Testis (tissue), 2 donors: ENCODE results near the gene SVBP.

Experiments used
- CTCF ChIP-seq, 3 experiments: fragments of 450-650 bp in 2 of 3; fragments of 200-600 bp in 1 of 3; sonication (generic) in 1 of 3; IDR thresholded peaks; one replicate each; pipeline ENCODE4 v1.5.1; 2016 to 2019; ENCODE audit warnings: antibody characterized with exemption in 3 of 3, mild to moderate bottlenecking in 2 of 3, moderate library complexity in 1 of 3
- POLR2A ChIP-seq: fragments of 450-650 bp; IDR thresholded peaks from one replicate; pipeline ENCODE4 v1.6.1; 2017; ENCODE audit warnings: antibody characterized with exemption, mild to moderate bottlenecking, moderate library complexity

- TF ChIP-seq CTCF (IDR thresholded peaks at IDR 0.05) (no peak), POLR2A (no peak)
Observed at GRCh38 chr1:42853116-42853884, 36.1 kb upstream of the SVBP start.
